Mesendoderm (in vitro differentiated cells): Measurements from ENCODE around the gene SESN2.

Experiments used
- DNase-seq: peaks from one replicate; pipeline ENCODE4 v3.0.0; 2013
- H2AK5ac ChIP-seq: 2 replicates; pipeline ENCODE4 v1.6.1; 2013; ENCODE audit warnings: low read length, inconsistent platforms
- H2BK120ac ChIP-seq: 2 replicates; pipeline ENCODE4 v1.6.1; 2013; ENCODE audit warnings: low read depth, mild to moderate bottlenecking, low read length, moderate library complexity, mixed read lengths
- H2BK15ac ChIP-seq: replicated peaks from 2 replicates; pipeline ENCODE4 v1.6.1; 2013; ENCODE audit warnings: low read depth, mild to moderate bottlenecking, moderate library complexity
- H2BK5ac ChIP-seq: 2 replicates; pipeline ENCODE4 v1.6.1; 2013; ENCODE audit warnings: low read length, inconsistent platforms
- H3K18ac ChIP-seq: 2 replicates; pipeline ENCODE4 v1.6.1; 2013; ENCODE audit warnings: mild to moderate bottlenecking, low read length, mixed read lengths
- H3K23ac ChIP-seq: one replicate; pipeline ENCODE4 v1.6.1; 2013; ENCODE audit warnings: low read length
- H3K27ac ChIP-seq: 2 replicates; pipeline ENCODE4 v1.5.1; 2013; ENCODE audit warnings: low read depth, mild to moderate bottlenecking, inconsistent platforms, low read length, moderate library complexity
- H3K27me3 ChIP-seq: 2 replicates; pipeline ENCODE4 v1.6.1; 2013; ENCODE audit warnings: low read length, control low read depth, mild to moderate bottlenecking, inconsistent platforms; ENCODE audit not compliant: insufficient read depth, poor library complexity
- H3K36me3 ChIP-seq: 2 replicates; pipeline ENCODE4 v1.6.1; 2013; ENCODE audit warnings: low read length, inconsistent platforms; ENCODE audit not compliant: control insufficient read depth, insufficient read depth
- H3K4ac ChIP-seq: one replicate; pipeline ENCODE4 v1.6.1; 2013; ENCODE audit warnings: low read depth, mild to moderate bottlenecking, low read length, moderate library complexity
- H3K4me1 ChIP-seq: 2 replicates; pipeline ENCODE4 v1.6.1; 2013; ENCODE audit warnings: low read depth, low read length, inconsistent platforms; ENCODE audit not compliant: control insufficient read depth
- H3K4me2 ChIP-seq: 2 replicates; pipeline ENCODE4 v1.6.1; 2013; ENCODE audit warnings: low read length
- H3K4me3 ChIP-seq: 2 replicates; pipeline ENCODE4 v1.5.1; 2013; ENCODE audit warnings: mild to moderate bottlenecking, low read length
- H3K56ac ChIP-seq: one replicate; pipeline ENCODE4 v1.6.1; 2013; ENCODE audit warnings: low read length
- H3K79me1 ChIP-seq: 2 replicates; pipeline ENCODE4 v1.6.1; 2013; ENCODE audit warnings: low read length, inconsistent platforms
- H3K79me2 ChIP-seq: 2 replicates; pipeline ENCODE4 v1.6.1; 2013; ENCODE audit warnings: mild to moderate bottlenecking, low read length; ENCODE audit not compliant: control insufficient read depth, insufficient read depth
- H3K9ac ChIP-seq: 2 replicates; pipeline ENCODE4 v1.6.1; 2013; ENCODE audit warnings: low read length, inconsistent platforms
- H4K5ac ChIP-seq: one replicate; pipeline ENCODE4 v1.6.1; 2013; ENCODE audit warnings: low read length
- H4K8ac ChIP-seq: one replicate; pipeline ENCODE4 v1.6.1; 2013; ENCODE audit warnings: low read depth, mild to moderate bottlenecking, control low read depth, low read length, moderate library complexity
- WGBS: extraction: QIAGEN DNeasy Blood & Tissue Kit; methylation state at CpG from one replicate; pipeline ENCODE4 v1.1.7; 2013; ENCODE audit warnings: low lambda C conversion rate, missing lambda C conversion rate; ENCODE audit not compliant: insufficient coverage; ENCODE audit errors: extremely low coverage; 5-methylcytosine and 5-hydroxymethylcytosine counted together

Gene SESN2

DNA sequence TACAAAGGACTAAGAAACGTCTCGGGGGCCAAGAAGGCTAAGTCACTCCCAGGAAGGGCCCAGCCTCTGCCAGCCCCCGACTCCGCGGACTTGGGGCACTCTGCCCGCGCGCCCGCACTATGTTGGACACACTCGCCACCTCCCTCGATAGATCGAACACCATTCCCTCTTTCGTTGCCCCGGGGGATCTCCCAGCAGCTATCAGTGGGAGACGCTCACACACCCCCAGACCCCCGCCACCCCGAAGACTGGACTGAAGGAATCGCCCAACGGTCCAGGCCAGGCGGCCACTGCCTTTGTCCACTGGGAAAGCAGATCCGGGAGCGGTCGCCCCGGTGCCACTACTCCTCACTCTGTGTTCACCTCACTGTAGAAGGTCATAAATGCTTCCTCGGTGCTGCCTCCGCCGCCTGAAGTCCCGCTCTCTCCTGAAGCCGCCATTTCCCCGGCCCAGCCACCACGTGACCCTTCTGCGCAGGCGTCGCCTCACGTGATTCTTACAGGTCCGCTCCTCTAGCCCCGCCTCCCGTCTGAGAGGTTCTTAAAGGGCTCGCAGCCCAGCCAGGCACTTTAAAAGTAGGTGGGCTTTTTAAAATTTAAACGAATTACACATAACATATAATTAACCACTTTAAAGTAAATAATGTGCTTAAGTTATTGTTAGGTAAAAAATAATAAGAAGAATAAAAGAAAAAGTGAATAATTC lies 26.6 kb upstream of the SESN2 start, which contains the start of gene DNAJC8:
Gene DNAJC8 (minus strand): TSS at position 472 of the 706 bp plus-strand sequence. CDS start 31 bp downstream, at position 441.
- Histone ChIP-seq H3K23ac (peak within 1 kb of the TSS; percentile 66), H3K4me1 (peaks cover 4% of the 10 kb centered on the region), H2AK5ac (peak within 1 kb of the TSS; percentile 85), H3K79me2 (peaks cover 29% of the 10 kb centered on the region), H3K27me3 (no peaks in the 10 kb centered on the region), H4K5ac (peak within 1 kb of the TSS; percentile 81), H3K4me3 (peak within 1 kb of the TSS; percentile 100), H3K27ac (no peak within 1 kb of the TSS), H2BK5ac (no peak within 1 kb of the TSS), H3K56ac (peak within 1 kb of the TSS; percentile 100), H3K79me1 (peaks cover 20% of the 10 kb centered on the region), H3K9ac (peak within 1 kb of the TSS; percentile 99), H3K4ac (peak within 1 kb of the TSS; percentile 44), H4K8ac (peak within 1 kb of the TSS; percentile 43), H2BK15ac (no peak within 1 kb of the TSS), H2BK120ac (no peak within 1 kb of the TSS), H3K18ac (peak within 1 kb of the TSS; percentile 11), H3K4me2 (peak within 1 kb of the TSS; percentile 100), H3K36me3 (no peaks in the 10 kb centered on the region)
- WGBS = no CpG with 5 or more reads among the region's 40 CpGs
- DNase-seq = peak; percentile 93

- Histone ChIP-seq H2AK5ac (no peak overlapping the region), H4K8ac (no peak overlapping the region), H3K36me3 (no peaks in the 10 kb centered on the region), H2BK15ac (no peak overlapping the region), H3K23ac (no peak overlapping the region), H3K27ac (no peak overlapping the region), H3K18ac (no peak overlapping the region), H2BK120ac (no peak overlapping the region), H3K4me2 (no peak overlapping the region), H2BK5ac (no peak overlapping the region), H4K5ac (no peak overlapping the region), H3K4me1 (peaks cover 4% of the 10 kb centered on the region), H3K27me3 (no peaks in the 10 kb centered on the region), H3K79me1 (peaks cover 20% of the 10 kb centered on the region), H3K4ac (no peak overlapping the region), H3K79me2 (peaks cover 29% of the 10 kb centered on the region), H3K9ac (no peak overlapping the region), H3K56ac (no peak overlapping the region), H3K4me3 (no peak overlapping the region)
- WGBS = no CpG with 5 or more reads among the region's 14 CpGs
- no peak for DNase-seq
Measured at GRCh38 chr1:28233264-28233606, 26.1 kb upstream of the SESN2 start.

DNA sequence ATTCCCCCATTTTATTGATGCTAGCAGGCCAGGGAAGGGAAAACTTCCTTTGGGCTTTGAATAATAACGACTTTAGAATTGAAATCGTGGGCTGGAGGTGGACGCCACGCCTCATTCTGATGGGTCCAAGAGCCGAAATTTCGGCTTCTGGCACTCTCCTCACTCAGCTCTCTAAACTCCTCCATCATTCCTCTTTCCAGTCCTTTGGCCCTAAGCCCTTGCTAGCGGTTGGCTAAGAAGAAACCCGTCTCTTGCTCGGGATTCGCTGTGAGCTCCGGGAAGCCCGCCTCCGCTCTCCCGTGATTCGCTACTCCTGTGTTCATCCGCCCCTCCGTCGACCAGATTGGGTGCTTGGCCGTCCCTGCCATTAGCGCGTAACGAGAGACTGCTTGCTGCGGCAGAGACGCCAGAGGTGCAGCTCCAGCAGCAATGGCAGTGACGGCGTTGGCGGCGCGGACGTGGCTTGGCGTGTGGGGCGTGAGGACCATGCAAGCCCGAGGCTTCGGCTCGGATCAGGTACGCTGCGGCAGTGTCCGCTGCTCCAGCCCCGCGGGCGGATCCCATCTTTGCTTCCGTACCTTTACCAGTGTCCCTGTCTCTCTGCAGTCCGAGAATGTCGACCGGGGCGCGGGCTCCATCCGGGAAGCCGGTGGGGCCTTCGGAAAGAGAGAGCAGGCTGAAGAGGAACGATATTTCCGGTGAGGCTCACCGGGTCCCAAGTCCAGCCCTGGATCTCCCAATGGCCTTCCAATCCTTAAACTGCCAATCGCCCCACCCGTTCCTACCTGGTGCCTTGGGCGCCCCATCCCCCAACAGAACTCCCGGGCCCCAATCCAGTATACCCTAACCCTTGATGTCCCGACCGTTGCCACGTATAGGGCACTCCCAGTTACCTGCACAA lies 23.3 kb upstream of the SESN2 start, which contains the start of gene ATP5IF1:
Gene ATP5IF1 (plus strand): TSS at position 370 of the 901 bp plus-strand sequence. CDS start 60 bp downstream, at position 430.
- H3K18ac ChIP-seq = no peak within 1 kb of the TSS
- H3K27ac ChIP-seq = no peak within 1 kb of the TSS

DNA sequence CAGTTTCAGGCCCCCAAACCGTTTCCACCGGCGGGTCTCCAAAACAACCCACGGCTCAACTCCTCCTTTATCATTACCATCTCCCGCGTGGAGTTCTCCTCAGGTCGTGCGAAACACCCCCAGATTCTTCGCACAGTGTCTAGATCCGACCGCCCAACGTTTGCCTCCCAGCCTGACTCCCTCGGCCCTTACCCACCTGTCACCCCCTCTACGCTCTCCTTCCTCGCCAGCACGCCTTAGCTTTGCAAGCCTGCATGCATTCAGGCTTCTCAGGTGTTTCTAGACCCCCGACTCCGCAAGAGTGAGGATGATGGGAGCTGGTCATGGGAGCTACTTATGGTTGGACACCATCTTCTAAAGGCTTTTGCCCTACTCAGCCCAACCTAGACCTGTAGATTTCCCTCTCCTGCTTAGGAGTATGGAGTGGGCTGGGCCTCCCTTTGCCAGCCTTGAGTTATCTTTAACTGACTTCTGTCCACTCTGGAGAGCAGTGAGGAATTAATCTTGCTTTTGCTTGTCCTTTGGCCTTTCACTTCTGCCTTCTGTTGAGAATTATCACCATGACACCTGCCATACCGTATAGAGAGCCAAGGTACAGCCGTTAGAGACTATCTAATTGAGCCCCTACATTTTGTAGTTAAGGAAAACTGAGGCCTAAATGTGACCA lies 22.5 kb upstream of the SESN2 start:
- Histone ChIP-seq H3K27me3 (no peaks in the 10 kb centered on the region), H3K18ac (no peak overlapping the region), H2AK5ac (peak overlapping the region; percentile 2), H3K4me2 (peak overlapping the region; percentile 64), H3K36me3 (no peaks in the 10 kb centered on the region), H2BK120ac (no peak overlapping the region), H3K79me1 (peaks cover 16% of the 10 kb centered on the region), H3K4me3 (peak overlapping the region; percentile 91), H4K5ac (no peak overlapping the region), H2BK5ac (no peak overlapping the region), H3K56ac (peak overlapping the region; percentile 99), H3K9ac (peak overlapping the region; percentile 97), H3K4me1 (peaks cover 4% of the 10 kb centered on the region), H3K27ac (no peak overlapping the region), H3K23ac (no peak overlapping the region), H2BK15ac (no peak overlapping the region), H4K8ac (no peak overlapping the region), H3K4ac (peak overlapping the region; percentile 61), H3K79me2 (peaks cover 21% of the 10 kb centered on the region)
- WGBS = no CpG with 5 or more reads among the region's 20 CpGs
- DNase-seq = peak; percentile 16

More for the DNA sequence above, 23.3 kb upstream of the SESN2 start, which contains the start of gene ATP5IF1:
- Histone ChIP-seq H4K8ac (no peak within 1 kb of the TSS), H2BK5ac (peak within 1 kb of the TSS; percentile 88), H3K4me3 (peak within 1 kb of the TSS; percentile 91), H4K5ac (peak within 1 kb of the TSS; percentile 87), H3K56ac (peak within 1 kb of the TSS; percentile 99), H3K36me3 (no peaks in the 10 kb centered on the region), H3K4ac (peak within 1 kb of the TSS; percentile 62), H3K23ac (peak within 1 kb of the TSS; percentile 83), H3K79me1 (peaks cover 16% of the 10 kb centered on the region), H2BK15ac (no peak within 1 kb of the TSS), H2AK5ac (peak within 1 kb of the TSS; percentile 2), H3K27me3 (no peaks in the 10 kb centered on the region), H3K4me2 (peak within 1 kb of the TSS; percentile 79), H2BK120ac (no peak within 1 kb of the TSS), H3K9ac (peak within 1 kb of the TSS; percentile 97), H3K4me1 (peaks cover 4% of the 10 kb centered on the region), H3K79me2 (peaks cover 23% of the 10 kb centered on the region)
- no CpG with 5 or more reads among the region's 60 CpGs for WGBS
- DNase-seq = peak; percentile 99

GRCh38 chr1:28239004-28239403 lies 20.3 kb upstream of the SESN2 start:
- no peak overlapping the region for H3K23ac ChIP-seq
- no peak overlapping the region for H2BK5ac ChIP-seq
- peaks cover 12% of the 10 kb centered on the region for H3K79me2 ChIP-seq
- H3K9ac ChIP-seq = no peak overlapping the region
- H3K36me3 ChIP-seq = no peaks in the 10 kb centered on the region
- H3K27me3 ChIP-seq = no peaks in the 10 kb centered on the region
- no peak for DNase-seq
- no peak overlapping the region for H3K18ac ChIP-seq
- H4K5ac ChIP-seq = no peak overlapping the region
- H3K4me2 ChIP-seq = no peak overlapping the region
- no peak overlapping the region for H3K27ac ChIP-seq
- no peak overlapping the region for H2BK15ac ChIP-seq
- H3K79me1 ChIP-seq = peaks cover 9% of the 10 kb centered on the region
- no peak overlapping the region for H3K56ac ChIP-seq
- WGBS = no CpG with 5 or more reads among the region's 2 CpGs
- H2BK120ac ChIP-seq = no peak overlapping the region
- H3K4ac ChIP-seq = no peak overlapping the region
- no peak overlapping the region for H4K8ac ChIP-seq
- H2AK5ac ChIP-seq = no peak overlapping the region
- H3K4me3 ChIP-seq = no peak overlapping the region
- H3K4me1 ChIP-seq = peaks cover 4% of the 10 kb centered on the region
